WTC11 (cell line): ENCODE data around the gene ANKRD13D. TPM values are rescaled to one million over a fixed set of nuclear protein-coding genes. Genes with fewer than 3 reads are reported as not detected.

Experiments used
- ATAC-seq: fragments of 200-7000 bp; cut with Tn5 transposase; 2 replicates; pipeline ENCODE4 v1.10.0; 2021; ENCODE audit warnings: mild to moderate bottlenecking, moderate library complexity
- CTCF ChIA-PET: fragments of 300-600 bp; sonication (Branson Sonifier 250); formaldehyde crosslinking; loops from one replicate; lab custom pipeline; 2021; ENCODE audit warnings: antibody characterized with exemption; lab: Charles Lee
- POLR2A ChIA-PET: fragments of 350-600 bp; sonication (Branson Sonifier 250); formaldehyde crosslinking; loops from one replicate; lab custom pipeline; 2021; ENCODE audit warnings: antibody characterized with exemption; lab: Charles Lee
- DNase-seq: peaks from one replicate; pipeline ENCODE4 v3.0.0; 2021; ENCODE audit warnings: low spot score
- H3K27ac Mint-ChIP-seq: 2 replicates; pipeline ENCODE4 v1.8.0; 2021; ENCODE audit warnings: mixed read lengths
- H3K27me3 Mint-ChIP-seq: 2 replicates; pipeline ENCODE4 v1.8.0; 2021; ENCODE audit warnings: low read depth, mild to moderate bottlenecking, moderate library complexity, mixed read lengths
- H3K36me3 Mint-ChIP-seq: 2 replicates; pipeline ENCODE4 v1.8.0; 2021; ENCODE audit warnings: mixed read lengths
- H3K4me1 Mint-ChIP-seq: 2 replicates; pipeline ENCODE4 v1.8.0; 2022; ENCODE audit warnings: mixed read lengths
- H3K4me3 Mint-ChIP-seq: 2 replicates; pipeline ENCODE4 v1.8.0; 2021; ENCODE audit warnings: mild to moderate bottlenecking, moderate library complexity, mixed read lengths
- H3K9me3 Mint-ChIP-seq: 2 replicates; pipeline ENCODE4 v1.8.0; 2021; ENCODE audit warnings: mixed read lengths
- ATF1 ChIP-seq: sonication (generic); formaldehyde crosslinking; IDR thresholded peaks from 2 replicates; pipeline ENCODE4 v1.8.1; 2023; ENCODE audit warnings: mild to moderate bottlenecking, moderate library complexity, missing genetic modification reagents
- CREB1 ChIP-seq: sonication (generic); formaldehyde crosslinking; IDR thresholded peaks from 2 replicates; pipeline ENCODE4 v1.8.0; 2023; ENCODE audit warnings: mild to moderate bottlenecking, missing genetic modification reagents
- CTCF ChIP-seq: fragments of 200-600 bp; IDR thresholded peaks from 2 replicates; pipeline ENCODE4 v1.8.0; 2022; ENCODE audit warnings: antibody characterized with exemption
- E2F1 ChIP-seq: sonication (generic); formaldehyde crosslinking; IDR thresholded peaks from 2 replicates; pipeline ENCODE4 v1.8.0; 2022; ENCODE audit warnings: mild to moderate bottlenecking, missing genetic modification reagents
- HMGXB4 ChIP-seq: sonication (generic); formaldehyde crosslinking; IDR thresholded peaks from 2 replicates; pipeline ENCODE4 v1.8.1; 2023; ENCODE audit warnings: mild to moderate bottlenecking, moderate library complexity, missing genetic modification reagents
- JAZF1 ChIP-seq: fragments of 250-450 bp; sonication (Bioruptor Pico); IDR thresholded peaks from 2 replicates; pipeline ENCODE4 v1.9.0; 2021; ENCODE audit warnings: moderate library complexity, mild to moderate bottlenecking, inconsistent platforms
- MXD4 ChIP-seq: fragments of 250-450 bp; sonication (Bioruptor Pico); IDR thresholded peaks from 2 replicates; pipeline ENCODE4 v1.8.0; 2021; ENCODE audit warnings: mild to moderate bottlenecking, moderate library complexity, borderline replicate concordance
- PREB ChIP-seq: sonication (generic); formaldehyde crosslinking; IDR thresholded peaks from 2 replicates; pipeline ENCODE4 v1.8.1; 2022; ENCODE audit warnings: mild to moderate bottlenecking, missing genetic modification reagents, moderate library complexity, borderline replicate concordance
- SMAD3 ChIP-seq: sonication (generic); formaldehyde crosslinking; IDR thresholded peaks from 2 replicates; pipeline ENCODE4 v1.8.0; 2022; ENCODE audit warnings: missing genetic modification reagents, mild to moderate bottlenecking, borderline replicate concordance
- SOX15 ChIP-seq: fragments of 250-450 bp; sonication (Bioruptor Pico); IDR thresholded peaks from 2 replicates; pipeline ENCODE4 v1.9.0; 2021; ENCODE audit warnings: mild to moderate bottlenecking
- USF2 ChIP-seq: sonication (generic); formaldehyde crosslinking; IDR thresholded peaks from 2 replicates; pipeline ENCODE4 v1.8.1; 2023; ENCODE audit warnings: mild to moderate bottlenecking, missing genetic modification reagents, moderate library complexity
- ZNF317 ChIP-seq: sonication (generic); formaldehyde crosslinking; IDR thresholded peaks from 2 replicates; pipeline ENCODE4 v1.8.1; 2023; ENCODE audit warnings: low read depth, mild to moderate bottlenecking, moderate library complexity, missing genetic modification reagents, borderline replicate concordance
- ZNF425 ChIP-seq: fragments of 250-450 bp; sonication (Bioruptor Pico); conservative IDR thresholded peaks from 2 replicates; pipeline ENCODE4 v1.9.0; 2021; ENCODE audit warnings: mild to moderate bottlenecking
- total RNA-seq: library from RNA; stranded (reverse); gene quantifications from 3 replicates; pipeline ENCODE4 v1.2.3, GENCODE V29; 2021

Gene ANKRD13D
- total RNA-seq, 1 experiment from 2014 or later, result 55.5 TPM

GRCh38 chr11:67261946-67262681 lies 27.0 kb upstream of the ANKRD13D start:
- DNase-seq, result no peak
- POLR2A ChIA-PET, result interaction anchor here (0.6 to 1.5 kb wide), 4 partner anchors 15 to 258 kb away, joined by 3 to 7 read pairs (median 4); no protein-coding TSS in a partner anchor
- Mint-ChIP-seq H3K27ac (no peak overlapping the region; the same call in 1 of the 2 replicates), H3K36me3 (0 out of 2 replicates have a peak, but pooled peaks cover 1% of the 10 kb centered on the region), H3K4me3 (peak overlapping the region; percentile 69), H3K4me1 (peaks cover 18% of the 10 kb centered on the region), H3K9me3 (no peaks in the 10 kb centered on the region), H3K27me3 (peaks cover 34% of the 10 kb centered on the region)
- TF ChIP-seq USF2 (CRISPR knock-in tag) (peak; percentile 51; the same call in 1 of the 2 replicates), SMAD3 (CRISPR knock-in tag) (no peak)
- ATAC-seq, result no peak
- CTCF ChIA-PET, result interaction anchor here (0.6 to 4.6 kb wide), 52 partner anchors 8 to 919 kb away, joined by 3 to 122 read pairs (median 5); partner anchors contain the start of genes ANKRD13D, KDM2A, POLD4 and PPP1CA

- peak; percentile 72 for ATAC-seq
- H3K9me3 Mint-ChIP-seq, result no peaks in the 10 kb centered on the region
- H3K4me3 Mint-ChIP-seq, result peak overlapping the region; percentile 52
- no peaks in the 10 kb centered on the region for H3K36me3 Mint-ChIP-seq
- no peak overlapping the region; the same call in 1 of the 2 replicates for H3K27ac Mint-ChIP-seq
- CTCF ChIA-PET, result interaction anchor here (0.5 to 4.6 kb wide), 31 partner anchors 8 to 918 kb away, joined by 3 to 122 read pairs (median 5); partner anchors contain the start of genes ANKRD13D, KDM2A, POLD4 and PPP1CA
- POLR2A ChIA-PET, result interaction anchor here (0.6 kb wide), 1 partner anchor 259 kb away, joined by 7 read pairs; no protein-coding TSS in a partner anchor
- DNase-seq, result peak; percentile 86
- TF ChIP-seq PREB (CRISPR knock-in tag) (no peak), MXD4 (CRISPR knock-in tag) (no peak), CTCF (peak; percentile 68), ATF1 (no peak), CREB1 (CRISPR knock-in tag) (no peak), E2F1 (CRISPR knock-in tag) (no peak)
- H3K27me3 Mint-ChIP-seq, result peaks cover 34% of the 10 kb centered on the region
- H3K4me1 Mint-ChIP-seq, result peaks cover 27% of the 10 kb centered on the region
Measured at GRCh38 chr11:67262731-67263675, 26.1 kb upstream of the ANKRD13D start.

- H3K4me3 Mint-ChIP-seq, result peak overlapping the region; percentile 8; the same call in 1 of the 2 replicates
- H3K27ac Mint-ChIP-seq, result no peak overlapping the region
- H3K36me3 Mint-ChIP-seq, result no peaks in the 10 kb centered on the region
- DNase-seq (no peak), ATAC-seq (no peak)
- H3K4me1 Mint-ChIP-seq, result peaks cover 32% of the 10 kb centered on the region
- H3K27me3 Mint-ChIP-seq, result peaks cover 34% of the 10 kb centered on the region
- TF ChIP-seq ZNF425 (CRISPR knock-in tag) (no peak), SOX15 (CRISPR knock-in tag) (no peak), ZNF317 (CRISPR knock-in tag) (no peak), HMGXB4 (CRISPR knock-in tag) (no peak), JAZF1 (no peak)
- no peaks in the 10 kb centered on the region for H3K9me3 Mint-ChIP-seq
- POLR2A ChIA-PET, result no interaction called here
- CTCF ChIA-PET, result interaction anchor here (1.3 to 4.6 kb wide), 4 partner anchors 24 to 57 kb away, joined by 3 to 122 read pairs (median 22); partner anchors contain the start of genes ANKRD13D and SSH3
Measured at GRCh38 chr11:67264260-67264659, 24.8 kb upstream of the ANKRD13D start.
